Fibroblast of skin of left biceps (primary cell): ENCODE results near the gene PLEKHH1.

Source experiments
- DNase-seq, 2 experiments: peaks; one replicate each; pipeline ENCODE4 v3.0.0-alpha.2; 2013; ENCODE audit warnings: low read depth in 2 of 2

Gene PLEKHH1

GRCh38 chr14:67627519-67627918, 94.4 kb downstream of the PLEKHH1 start:
- DNase-seq = no peak

- no peak for DNase-seq
Observed at GRCh38 chr14:67630186-67630585, 97.1 kb downstream of the PLEKHH1 start.

GRCh38 chr14:67630938-67631337, 97.8 kb downstream of the PLEKHH1 start:
- no peak for DNase-seq

GRCh38 chr14:67633451-67634147, 100.5 kb downstream of the PLEKHH1 start:
- no peak for DNase-seq

GRCh38 chr14:67636361-67636919, 103.3 kb downstream of the PLEKHH1 start:
- DNase-seq = peak in 1 of 2 experiments; percentile 50

GRCh38 chr14:67638642-67639041, 105.6 kb downstream of the PLEKHH1 start:
- no peak for DNase-seq
